SH-SY5Y (cell line): Measurements from ENCODE around the gene DCLK1.

Experiments used
- GATA2 ChIP-seq: IDR thresholded peaks from 2 replicates; pipeline ENCODE4 v1.6.1; 2011; ENCODE audit warnings: mild to moderate bottlenecking, low read depth, low read length
- GATA3 ChIP-seq: IDR thresholded peaks from 2 replicates; pipeline ENCODE4 v1.6.1; 2011; ENCODE audit warnings: low read depth, mild to moderate bottlenecking, low read length, moderate library complexity

DNA sequence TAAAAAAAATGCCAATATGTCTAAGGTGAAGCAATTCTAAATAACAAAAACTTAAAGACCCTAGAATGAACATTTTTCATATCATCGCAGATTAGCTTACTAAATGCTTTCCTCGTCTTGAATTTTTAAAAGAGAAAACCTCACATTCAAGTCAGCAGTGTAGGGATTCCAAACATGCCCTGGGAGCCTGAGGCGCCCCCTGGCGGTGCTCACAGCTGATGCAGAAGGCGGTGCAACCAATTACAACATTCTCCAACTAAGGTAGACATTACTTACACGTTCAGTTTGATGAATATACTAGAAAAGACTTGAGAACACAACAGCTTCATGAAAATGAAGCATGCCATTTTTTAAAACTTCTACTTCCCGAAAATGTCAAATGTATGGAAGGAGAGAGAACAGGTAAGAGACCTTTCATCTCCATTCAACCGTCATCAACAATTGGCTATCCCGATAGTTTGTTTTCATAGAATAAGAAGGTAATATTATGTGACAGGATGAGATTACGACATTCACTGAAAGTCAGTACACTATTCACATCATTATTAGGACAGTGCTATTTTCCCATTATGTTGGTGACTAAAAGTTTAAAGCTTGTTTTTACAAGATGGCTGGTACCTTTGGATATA, 304.4 kb downstream of the DCLK1 start:
- TF ChIP-seq GATA3 (no peak), GATA2 (no peak)
